SJSA1 (cell line): ENCODE measurements around the gene NAMPT. TPM values are rescaled to one million over a fixed set of nuclear protein-coding genes. Genes with fewer than 3 reads are reported as not detected.

ENCODE experiments used
- DNase-seq, 2 experiments: peaks; one replicate each; pipeline ENCODE4 v3.0.0-alpha.2; 2015 to 2020; ENCODE audit warnings: low spot score in 2 of 2, low read depth in 1 of 2
- H3K27ac ChIP-seq: fragments of 250-450 bp; sonication (Bioruptor Pico); 2 replicates; pipeline ENCODE4 v1.5.1; 2020; ENCODE audit warnings: mild to moderate bottlenecking, moderate library complexity
- H3K27me3 ChIP-seq: fragments of 250-450 bp; sonication (Bioruptor Pico); replicated peaks from 2 replicates; pipeline ENCODE4 v1.5.1; 2020; ENCODE audit warnings: mild to moderate bottlenecking, moderate library complexity
- H3K36me3 ChIP-seq: fragments of 250-450 bp; sonication (Bioruptor Pico); 2 replicates; pipeline ENCODE4 v1.5.1; 2020; ENCODE audit warnings: mild to moderate bottlenecking
- H3K4me1 ChIP-seq: fragments of 250-450 bp; sonication (Bioruptor Pico); replicated peaks from 2 replicates; pipeline ENCODE4 v1.6.1; 2021; ENCODE audit warnings: mild to moderate bottlenecking
- H3K4me3 ChIP-seq: fragments of 250-450 bp; sonication (Bioruptor Pico); 2 replicates; pipeline ENCODE4 v1.5.1; 2020; ENCODE audit warnings: mild to moderate bottlenecking
- H3K9me3 ChIP-seq: fragments of 250-450 bp; sonication (Bioruptor Pico); replicated peaks from 2 replicates; pipeline ENCODE4 v1.5.1; 2020; ENCODE audit warnings: mild to moderate bottlenecking
- total RNA-seq: library from RNA; depleted of rRNA; stranded (reverse); fragments of >200 nt; shearing (Covaris generic); gene quantifications from 2 replicates; pipeline ENCODE4 v1.2.3, GENCODE V29; 2014

Gene NAMPT
- total RNA-seq, 1 experiment from 2014 or later, result 61.5 TPM

- H3K9me3 ChIP-seq, result no peaks in the 10 kb centered on the region
- H3K27ac ChIP-seq, result no peak overlapping the region
- peaks cover 62% of the 10 kb centered on the region for H3K36me3 ChIP-seq
- H3K4me3 ChIP-seq, result no peak overlapping the region
- H3K4me1 ChIP-seq, result no peaks in the 10 kb centered on the region
- no peak for DNase-seq
- no peaks in the 10 kb centered on the region for H3K27me3 ChIP-seq
Observed at GRCh38 chr7:106252568-106252967, 32.2 kb downstream of the NAMPT start.

- Histone ChIP-seq H3K9me3 (no peaks in the 10 kb centered on the region), H3K27me3 (no peaks in the 10 kb centered on the region), H3K36me3 (peaks cover 62% of the 10 kb centered on the region), H3K4me3 (no peak overlapping the region), H3K27ac (no peak overlapping the region), H3K4me1 (no peaks in the 10 kb centered on the region)
- DNase-seq, result no peak
Observed at GRCh38 chr7:106249488-106249887, 35.3 kb downstream of the NAMPT start.

- no peak overlapping the region for H3K4me3 ChIP-seq
- DNase-seq, result no peak
- no peaks in the 10 kb centered on the region for H3K27me3 ChIP-seq
Observed at GRCh38 chr7:106248600-106248999, 36.2 kb downstream of the NAMPT start.

GRCh38 chr7:106247841-106248240 is 36.9 kb downstream of the NAMPT start:
- Histone ChIP-seq H3K4me3 (no peak overlapping the region), H3K27me3 (no peaks in the 10 kb centered on the region), H3K4me1 (no peaks in the 10 kb centered on the region), H3K9me3 (no peaks in the 10 kb centered on the region), H3K27ac (no peak overlapping the region), H3K36me3 (peaks cover 50% of the 10 kb centered on the region)
- no peak for DNase-seq

More at GRCh38 chr7:106248600-106248999, 36.2 kb downstream of the NAMPT start:
- H3K36me3 ChIP-seq, result peaks cover 58% of the 10 kb centered on the region
- H3K9me3 ChIP-seq, result no peaks in the 10 kb centered on the region
- H3K4me1 ChIP-seq, result no peaks in the 10 kb centered on the region
- H3K27ac ChIP-seq, result no peak overlapping the region

GRCh38 chr7:106246902-106247711 is 37.7 kb downstream of the NAMPT start:
- Histone ChIP-seq H3K36me3 (peaks cover 43% of the 10 kb centered on the region), H3K27ac (no peak overlapping the region), H3K4me3 (no peak overlapping the region), H3K9me3 (no peaks in the 10 kb centered on the region), H3K27me3 (no peaks in the 10 kb centered on the region), H3K4me1 (no peaks in the 10 kb centered on the region)
- no peak for DNase-seq

GRCh38 chr7:106243893-106244292 is 40.9 kb downstream of the NAMPT start:
- peaks cover 6% of the 10 kb centered on the region; the same call in 1 of the 2 replicates for H3K4me1 ChIP-seq
- no peaks in the 10 kb centered on the region; the same call in 1 of the 2 replicates for H3K9me3 ChIP-seq
- no peaks in the 10 kb centered on the region for H3K27me3 ChIP-seq
- DNase-seq, result no peak
- no peak overlapping the region for H3K27ac ChIP-seq
- no peak overlapping the region for H3K4me3 ChIP-seq
- peaks cover 21% of the 10 kb centered on the region for H3K36me3 ChIP-seq

- peaks cover 4% of the 10 kb centered on the region; the same call in 1 of the 2 replicates for H3K36me3 ChIP-seq
- no peaks in the 10 kb centered on the region; the same call in 1 of the 2 replicates for H3K9me3 ChIP-seq
Observed at GRCh38 chr7:106239406-106239805, 45.4 kb downstream of the NAMPT start.

GRCh38 chr7:106238830-106239229 is 46.0 kb downstream of the NAMPT start:
- Histone ChIP-seq H3K36me3 (no peaks in the 10 kb centered on the region; the same call in 1 of the 2 replicates), H3K9me3 (no peaks in the 10 kb centered on the region; the same call in 1 of the 2 replicates), H3K4me1 (peaks cover 22% of the 10 kb centered on the region), H3K4me3 (no peak overlapping the region), H3K27ac (no peak overlapping the region), H3K27me3 (no peaks in the 10 kb centered on the region)
- no peak for DNase-seq

More at GRCh38 chr7:106239406-106239805, 45.4 kb downstream of the NAMPT start:
- Histone ChIP-seq H3K27ac (no peak overlapping the region), H3K27me3 (no peaks in the 10 kb centered on the region), H3K4me1 (peaks cover 22% of the 10 kb centered on the region), H3K4me3 (no peak overlapping the region)
- DNase-seq, result no peak

GRCh38 chr7:106236065-106236464 is 48.7 kb downstream of the NAMPT start:
- no peaks in the 10 kb centered on the region for H3K27me3 ChIP-seq
- DNase-seq, result no peak

GRCh38 chr7:106234425-106234824 is 50.4 kb downstream of the NAMPT start:
- no peak overlapping the region for H3K4me3 ChIP-seq

More at GRCh38 chr7:106236065-106236464, 48.7 kb downstream of the NAMPT start:
- Histone ChIP-seq H3K4me1 (peaks cover 25% of the 10 kb centered on the region), H3K9me3 (no peaks in the 10 kb centered on the region), H3K27ac (no peak overlapping the region), H3K4me3 (no peak overlapping the region), H3K36me3 (no peaks in the 10 kb centered on the region)

GRCh38 chr7:106231856-106232490 is 52.8 kb downstream of the NAMPT start:
- no peaks in the 10 kb centered on the region for H3K9me3 ChIP-seq
- H3K4me3 ChIP-seq, result no peak overlapping the region
- H3K27ac ChIP-seq, result no peak overlapping the region
- H3K4me1 ChIP-seq, result peaks cover 7% of the 10 kb centered on the region; the same call in 1 of the 2 replicates
- no peak for DNase-seq
- no peaks in the 10 kb centered on the region for H3K27me3 ChIP-seq
- H3K36me3 ChIP-seq, result no peaks in the 10 kb centered on the region

More at GRCh38 chr7:106234425-106234824, 50.4 kb downstream of the NAMPT start:
- no peaks in the 10 kb centered on the region for H3K36me3 ChIP-seq
- DNase-seq, result no peak
- no peaks in the 10 kb centered on the region for H3K27me3 ChIP-seq
- H3K4me1 ChIP-seq, result peaks cover 24% of the 10 kb centered on the region
- no peak overlapping the region for H3K27ac ChIP-seq
- H3K9me3 ChIP-seq, result no peaks in the 10 kb centered on the region

- Histone ChIP-seq H3K36me3 (no peaks in the 10 kb centered on the region), H3K4me3 (no peak overlapping the region), H3K27ac (no peak overlapping the region), H3K9me3 (no peaks in the 10 kb centered on the region), H3K27me3 (no peaks in the 10 kb centered on the region), H3K4me1 (no peaks in the 10 kb centered on the region)
- DNase-seq, result no peak
Observed at GRCh38 chr7:106225856-106226255, 58.9 kb downstream of the NAMPT start.

- no peak overlapping the region for H3K27ac ChIP-seq
- no peak for DNase-seq
Observed at GRCh38 chr7:106224797-106225196, 60.0 kb downstream of the NAMPT start.

GRCh38 chr7:106223156-106223555 is 61.6 kb downstream of the NAMPT start:
- no peaks in the 10 kb centered on the region for H3K9me3 ChIP-seq
- no peak for DNase-seq
- H3K4me3 ChIP-seq, result no peak overlapping the region
- no peaks in the 10 kb centered on the region for H3K4me1 ChIP-seq
- H3K27me3 ChIP-seq, result no peaks in the 10 kb centered on the region
- no peak overlapping the region for H3K27ac ChIP-seq
- no peaks in the 10 kb centered on the region for H3K36me3 ChIP-seq

More at GRCh38 chr7:106224797-106225196, 60.0 kb downstream of the NAMPT start:
- Histone ChIP-seq H3K4me3 (no peak overlapping the region), H3K4me1 (no peaks in the 10 kb centered on the region), H3K36me3 (no peaks in the 10 kb centered on the region), H3K27me3 (no peaks in the 10 kb centered on the region), H3K9me3 (no peaks in the 10 kb centered on the region)
